Measurements from ENCODE around the gene ASAP2.
A peak's percentile ranks its signal among the peaks of the same experiment; 100 is the strongest.

Gene ASAP2

DNA sequence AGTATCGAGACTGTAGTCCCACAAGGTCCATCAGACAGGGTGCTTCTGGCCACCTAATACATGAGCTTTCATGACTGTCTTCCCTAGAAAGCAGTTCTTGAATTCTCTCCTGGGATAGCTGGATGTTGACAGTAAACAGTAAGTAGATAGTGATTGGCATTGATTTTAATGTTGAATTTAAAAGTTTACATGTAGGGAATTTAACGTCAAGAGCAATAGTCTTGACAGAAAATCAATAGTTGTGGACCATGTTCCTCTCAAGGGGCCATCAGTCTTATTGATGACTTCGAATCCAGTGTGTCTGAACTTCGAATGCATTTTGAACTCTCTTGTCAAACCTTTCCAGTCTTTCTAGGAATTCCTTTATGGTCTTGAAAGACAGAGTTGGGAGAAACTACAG is 152.9 kb downstream of the ASAP2 start:
- no peak for DNase-seq

DNA sequence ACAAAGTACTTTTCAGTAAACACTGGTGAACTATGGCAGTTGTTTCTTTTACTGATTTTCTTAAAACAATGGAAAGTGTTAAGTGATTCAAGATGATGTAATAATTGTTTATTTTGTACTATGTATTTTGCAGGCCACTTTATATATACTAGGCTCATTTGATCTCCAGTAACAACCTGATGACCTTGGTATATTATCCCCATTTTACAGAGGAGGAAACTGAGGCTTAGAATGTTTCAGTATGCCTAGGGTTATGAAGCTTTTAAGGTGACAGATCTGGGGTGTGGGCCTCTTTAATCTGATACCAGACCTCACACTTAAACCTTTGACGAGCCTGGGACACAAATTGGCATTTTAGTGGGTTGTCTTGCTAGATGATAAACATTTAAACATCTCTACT is 153.5 kb downstream of the ASAP2 start:
- no peak for DNase-seq

DNA sequence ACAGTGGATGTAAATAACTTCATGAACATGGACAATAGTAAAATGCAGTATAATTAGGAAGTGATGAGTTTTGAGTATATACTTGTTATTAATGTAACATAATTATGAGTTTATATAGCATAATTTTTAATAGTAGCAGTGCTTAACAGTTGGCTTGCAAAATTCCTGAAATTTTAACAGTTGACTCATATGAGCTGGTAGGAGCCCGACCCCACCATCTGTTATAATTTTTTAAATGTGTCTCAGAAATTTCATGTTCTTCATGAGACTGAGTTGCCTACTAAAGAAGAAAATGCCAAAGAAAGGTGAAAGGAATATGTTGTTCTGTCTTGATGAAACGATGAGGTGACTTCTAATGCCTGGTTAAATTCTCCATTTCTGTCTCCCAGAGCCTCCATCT is 154.1 kb downstream of the ASAP2 start:
- peak; percentile 43 for DNase-seq

DNA sequence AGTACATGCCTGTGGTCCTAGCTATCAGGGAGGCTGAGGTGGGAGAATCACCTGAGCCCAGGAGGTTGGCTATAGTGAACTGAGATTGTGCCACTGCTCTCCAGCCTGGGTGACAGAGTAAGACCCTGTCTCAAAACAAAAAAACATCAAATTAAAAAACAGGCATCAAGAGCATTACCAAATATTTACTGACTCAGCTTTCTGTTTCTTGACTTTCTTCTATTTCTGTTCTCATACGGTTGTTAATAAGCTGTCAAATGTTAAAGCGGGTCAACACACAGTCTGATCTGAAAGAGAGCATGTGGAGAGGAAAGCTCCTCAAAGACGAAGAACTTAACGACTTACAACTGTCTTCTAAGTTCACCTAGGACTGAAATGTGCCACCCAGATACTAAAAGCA is 157.8 kb downstream of the ASAP2 start:
- DNase-seq = no peak

DNA sequence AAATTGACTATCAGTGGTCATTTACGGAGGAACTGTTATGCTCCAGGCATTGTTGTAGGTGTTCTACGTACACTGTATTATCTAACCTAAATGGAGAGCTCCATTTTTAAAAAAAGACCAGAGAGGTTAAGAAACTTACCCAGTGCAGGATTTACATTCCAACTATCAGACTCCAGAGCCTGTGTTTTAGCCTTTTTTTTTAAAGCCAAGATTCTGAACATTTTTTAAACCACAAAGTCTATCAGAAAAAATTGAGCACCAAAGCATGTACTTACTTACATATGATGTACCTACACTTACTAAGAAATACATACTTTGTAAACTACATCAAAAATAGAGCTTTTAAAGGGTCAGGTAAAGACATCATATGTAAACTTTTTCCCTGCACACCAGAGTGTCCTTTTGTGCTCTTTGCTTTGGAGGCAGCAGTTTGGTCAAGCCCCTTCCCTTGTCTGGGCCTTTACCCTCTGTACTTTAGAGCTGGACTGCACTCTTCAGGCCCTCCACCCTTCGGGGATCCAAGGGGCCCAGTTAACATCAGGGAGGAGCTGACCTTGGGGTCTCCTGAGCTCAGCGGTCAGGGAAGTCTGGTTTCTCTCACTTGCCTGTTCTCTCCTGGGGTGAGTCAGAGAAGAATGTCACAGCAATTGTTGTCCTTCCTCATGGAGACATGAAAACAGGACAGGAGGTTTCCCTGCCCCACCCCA is 158.3 kb downstream of the ASAP2 start:
- peak; percentile 26 for DNase-seq

DNA sequence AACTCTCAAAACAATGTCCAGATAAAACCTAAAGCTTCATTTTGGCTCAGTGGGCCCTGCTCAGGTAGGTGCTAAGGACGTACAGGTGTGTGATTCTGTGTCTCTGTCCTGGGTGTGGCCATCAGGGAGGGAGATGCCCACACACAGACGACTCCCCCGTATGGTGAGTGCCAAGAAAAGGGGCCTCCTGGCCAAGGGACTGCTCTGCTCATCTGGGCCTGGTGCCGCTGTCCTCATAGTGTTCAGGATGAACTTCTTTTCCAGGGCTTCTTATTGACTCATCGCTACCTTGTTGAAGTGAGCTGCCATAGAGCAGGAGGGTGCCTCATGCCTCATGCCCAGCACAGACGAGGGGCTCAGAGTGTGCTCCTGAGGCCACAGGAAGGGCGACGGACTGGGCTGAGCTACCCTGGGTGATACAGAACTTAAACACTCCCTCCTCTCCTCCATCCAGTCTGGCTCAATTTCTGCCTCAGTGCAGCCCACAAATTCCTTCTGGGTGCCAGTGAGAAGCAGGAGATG is 158.9 kb downstream of the ASAP2 start:
- DNase-seq = no peak

DNA sequence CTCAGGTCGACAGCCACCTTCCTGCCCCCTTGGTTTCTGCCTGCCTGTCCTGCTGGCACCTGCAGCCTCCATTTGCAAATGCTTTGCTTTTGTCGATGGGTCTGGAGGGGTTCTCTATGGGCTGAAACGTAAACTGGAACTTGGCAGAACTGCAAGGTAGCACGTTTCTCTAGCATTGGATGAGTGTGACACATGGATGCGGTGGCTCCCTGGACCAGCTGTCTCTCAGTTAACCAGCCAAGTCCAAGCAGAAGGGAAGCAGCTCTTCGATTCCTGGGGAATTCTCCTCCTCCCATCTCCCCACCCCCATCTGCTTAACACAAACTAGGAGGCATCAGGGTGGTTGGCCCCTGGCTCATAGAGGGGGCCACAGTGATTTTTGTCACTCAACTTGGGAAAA is 159.4 kb downstream of the ASAP2 start:
- no peak for DNase-seq

DNA sequence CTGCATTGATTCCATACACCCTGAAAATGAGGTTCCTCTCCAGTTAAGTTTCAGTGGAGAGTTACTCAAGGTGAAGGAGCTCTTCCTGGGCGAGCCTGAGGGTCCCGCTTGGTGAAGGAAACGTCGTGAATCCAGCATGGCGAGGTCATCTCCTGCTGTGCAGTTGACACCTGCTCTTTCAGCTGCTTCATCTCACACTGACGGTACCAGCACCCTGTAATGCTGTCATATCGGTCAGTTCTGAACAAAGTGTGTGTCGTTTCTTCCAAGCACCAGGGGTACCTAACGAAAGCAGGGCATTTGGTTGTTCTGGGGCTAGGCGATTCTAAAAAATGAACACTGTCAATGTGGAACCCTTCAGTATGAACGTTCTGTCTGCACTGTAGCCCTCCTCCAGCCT is 164.1 kb downstream of the ASAP2 start:
- DNase-seq = no peak

DNA sequence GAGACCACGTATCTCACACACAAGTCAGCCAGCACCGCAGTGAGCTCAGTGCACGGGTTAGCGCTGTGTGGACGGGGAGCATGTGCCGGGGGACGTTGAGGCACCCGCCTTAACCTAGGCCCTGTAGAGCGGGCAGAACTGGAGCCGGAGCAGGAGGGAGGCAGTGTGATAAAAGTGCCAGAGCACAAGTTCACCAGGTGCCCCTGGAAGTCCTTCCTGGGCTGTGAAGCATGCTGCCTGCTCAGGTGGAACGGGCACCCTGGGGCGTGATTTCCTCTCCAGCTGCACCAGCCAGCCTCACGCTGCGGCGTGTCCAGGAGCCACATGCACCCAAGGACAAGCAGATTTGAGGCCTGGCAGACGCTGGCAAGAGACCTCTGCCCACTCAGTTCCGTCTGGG is 166.4 kb downstream of the ASAP2 start:
- no peak for DNase-seq

DNA sequence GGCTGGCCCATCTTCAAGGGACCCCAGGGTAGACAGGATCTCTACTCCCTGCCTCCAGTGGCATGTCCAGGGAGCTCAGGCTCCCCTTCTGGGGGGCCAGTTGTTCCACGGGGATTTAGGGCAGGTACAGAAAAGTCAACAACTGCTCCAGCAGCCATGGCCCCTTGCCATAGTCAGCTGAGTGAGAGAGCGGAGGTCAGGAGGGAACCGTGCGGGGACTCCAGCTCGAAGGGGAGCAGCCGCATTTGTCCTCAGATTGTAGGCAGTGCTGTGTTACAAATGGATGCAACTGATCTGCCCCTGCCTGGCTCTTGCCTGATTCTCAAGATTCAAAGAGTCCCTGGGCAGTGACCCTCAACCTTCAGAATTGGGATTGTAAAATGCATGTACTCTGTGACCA is 166.9 kb downstream of the ASAP2 start:
- no peak for DNase-seq

DNA sequence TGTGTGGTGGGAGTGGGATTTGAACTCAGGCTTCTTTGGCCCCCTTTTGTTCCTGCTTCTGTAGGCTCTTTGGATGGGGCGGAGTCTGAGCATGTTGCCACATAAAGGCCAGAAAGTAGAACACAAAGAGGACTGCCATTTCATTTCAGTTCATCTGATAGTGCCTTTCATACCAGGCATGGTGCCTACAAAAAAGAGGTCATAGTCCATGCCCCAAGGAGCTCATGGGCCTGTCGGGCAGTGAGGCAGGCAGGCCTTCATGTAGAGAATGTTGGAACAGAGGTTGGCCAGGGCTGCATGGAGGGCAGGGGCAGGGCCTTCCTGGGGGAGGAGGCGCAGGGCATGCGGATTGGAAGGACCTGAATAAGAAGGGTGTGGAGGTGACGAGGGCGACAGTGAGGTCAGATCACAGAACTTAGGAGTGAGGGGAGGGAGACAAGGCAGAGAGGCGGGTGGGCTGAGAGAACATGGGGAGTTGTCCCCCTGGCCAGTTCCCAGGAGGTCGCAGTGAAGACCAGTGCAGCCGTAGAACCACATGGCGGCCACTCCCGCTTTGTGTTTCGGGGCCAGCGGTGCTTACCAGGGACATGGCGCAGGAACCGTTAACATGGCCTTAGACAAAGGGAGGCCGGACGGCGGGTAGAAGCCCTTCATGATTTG is 167.6 kb downstream of the ASAP2 start:
- DNase-seq = no peak

DNA sequence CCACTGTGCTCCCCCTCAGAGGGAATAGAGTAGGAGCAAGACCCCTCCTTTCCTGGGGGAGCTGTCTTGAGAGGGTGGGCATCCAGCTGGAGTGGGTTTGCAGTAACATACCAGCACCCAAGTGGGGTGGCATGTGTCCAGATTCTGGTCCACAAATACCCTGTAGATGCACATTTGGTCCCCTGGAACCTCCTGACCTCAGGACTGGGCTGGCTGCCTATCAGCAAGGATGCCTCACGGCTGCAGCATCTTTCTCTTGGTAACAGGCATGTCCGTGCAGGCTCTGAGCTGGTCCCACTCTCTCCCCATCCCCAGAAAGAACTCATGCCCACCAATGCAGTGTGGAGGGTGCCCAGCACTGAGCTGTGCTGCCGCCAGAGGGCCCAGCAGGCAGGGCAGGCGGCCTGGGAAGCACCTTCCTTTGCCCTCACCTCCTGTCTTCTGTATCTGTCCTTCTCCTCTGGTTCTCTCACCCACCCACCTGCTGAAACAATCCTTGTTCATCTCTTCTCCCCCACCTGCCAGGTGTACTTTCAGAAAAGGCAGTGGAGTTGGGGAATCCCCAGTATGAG is 169.3 kb downstream of the ASAP2 start:
- DNase-seq = no peak

DNA sequence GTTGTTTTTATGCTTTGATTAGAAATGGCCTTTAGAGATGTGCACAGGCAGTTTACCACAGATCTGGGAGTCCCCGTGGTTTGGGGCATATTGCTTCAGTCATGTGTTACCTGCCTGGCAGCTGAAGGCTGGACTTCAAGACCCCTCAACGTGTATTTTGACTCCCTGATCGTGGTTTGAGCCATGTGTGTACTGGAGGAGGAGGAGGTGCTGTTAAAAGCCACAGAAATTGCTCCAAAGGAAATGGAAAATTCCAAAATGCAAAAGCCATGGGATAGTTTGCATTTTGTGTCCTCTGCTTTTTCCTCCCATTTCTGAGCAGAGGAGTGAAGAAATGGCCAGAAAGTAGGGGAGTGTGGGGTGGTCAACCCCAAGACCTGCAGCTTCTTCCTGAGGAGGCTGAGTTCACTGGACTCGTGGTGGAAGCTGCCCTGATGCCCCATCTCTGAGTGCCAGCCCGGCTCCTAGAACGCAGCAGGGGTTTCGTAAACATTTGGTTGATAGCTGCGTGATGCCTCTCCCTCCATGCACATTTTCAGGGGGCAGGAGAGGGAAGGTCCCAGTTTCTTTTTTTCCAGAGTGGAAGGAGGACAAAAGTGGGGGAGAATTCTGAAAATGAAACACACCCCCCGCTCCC is 171.0 kb downstream of the ASAP2 start:
- peak; percentile 18 for DNase-seq

DNA sequence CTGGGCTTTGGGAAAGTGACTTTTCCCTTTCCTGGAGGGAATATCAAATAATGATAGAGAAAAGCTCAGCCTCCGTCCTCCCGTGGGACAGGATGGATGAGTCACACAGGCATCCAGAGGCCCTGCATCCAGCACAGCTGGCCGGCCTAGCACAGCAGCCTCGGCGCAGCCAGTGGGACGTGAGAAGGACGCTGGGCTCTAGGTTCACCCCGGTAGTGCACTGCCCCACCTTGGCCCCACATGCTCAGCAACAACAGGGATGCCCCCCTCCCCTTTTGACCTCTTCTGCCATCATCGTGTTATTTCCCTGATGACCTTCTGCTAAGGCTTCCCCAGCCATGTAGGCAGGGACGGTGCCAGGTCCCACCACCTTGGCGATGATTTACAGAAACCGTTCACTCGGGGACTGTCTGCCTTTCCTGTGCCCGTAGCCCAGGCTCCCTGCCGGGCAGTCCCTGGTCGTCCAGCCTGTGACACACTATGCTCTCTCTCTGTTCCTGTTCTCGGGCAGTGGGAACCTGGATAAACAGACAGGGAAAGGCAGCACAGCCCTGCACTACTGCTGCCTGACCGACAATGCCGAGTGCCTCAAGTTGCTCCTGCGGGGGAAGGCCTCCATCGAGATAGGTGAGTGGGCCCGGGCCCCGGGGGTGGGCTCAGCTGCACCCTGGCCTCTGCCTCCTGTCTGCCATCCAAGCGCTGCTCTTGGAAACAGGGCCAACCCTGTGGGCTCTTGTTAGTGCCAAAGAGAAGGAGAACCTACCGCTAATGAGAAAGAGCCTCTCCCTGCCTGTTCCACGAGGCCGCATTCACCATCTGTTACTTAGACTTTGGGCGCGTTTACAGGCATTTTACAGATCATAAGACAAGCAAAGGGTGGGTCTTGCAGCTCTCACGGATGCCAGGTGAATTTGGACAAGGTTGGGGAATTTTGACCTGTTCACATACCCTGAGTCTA is 172.1 kb downstream of the ASAP2 start:
- peak; percentile 74 for DNase-seq

DNA sequence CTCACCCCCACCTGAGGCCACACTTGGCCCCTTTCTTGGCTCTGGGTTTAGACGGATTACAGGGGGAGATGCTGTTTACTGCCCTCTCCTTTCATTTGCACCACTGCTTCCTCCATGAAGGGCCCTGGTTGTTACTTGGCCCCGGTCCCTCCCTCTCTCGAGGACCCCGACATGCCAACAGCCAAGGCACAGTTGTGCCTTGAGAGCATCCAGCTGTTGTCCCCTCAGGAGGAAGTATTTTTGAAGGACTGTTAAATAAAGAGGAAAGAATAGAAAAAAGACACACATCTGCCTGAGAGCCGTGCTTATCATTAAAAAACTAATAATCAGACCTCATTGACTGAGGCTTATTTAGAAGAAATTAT is 172.8 kb downstream of the ASAP2 start:
- no peak for DNase-seq

DNA sequence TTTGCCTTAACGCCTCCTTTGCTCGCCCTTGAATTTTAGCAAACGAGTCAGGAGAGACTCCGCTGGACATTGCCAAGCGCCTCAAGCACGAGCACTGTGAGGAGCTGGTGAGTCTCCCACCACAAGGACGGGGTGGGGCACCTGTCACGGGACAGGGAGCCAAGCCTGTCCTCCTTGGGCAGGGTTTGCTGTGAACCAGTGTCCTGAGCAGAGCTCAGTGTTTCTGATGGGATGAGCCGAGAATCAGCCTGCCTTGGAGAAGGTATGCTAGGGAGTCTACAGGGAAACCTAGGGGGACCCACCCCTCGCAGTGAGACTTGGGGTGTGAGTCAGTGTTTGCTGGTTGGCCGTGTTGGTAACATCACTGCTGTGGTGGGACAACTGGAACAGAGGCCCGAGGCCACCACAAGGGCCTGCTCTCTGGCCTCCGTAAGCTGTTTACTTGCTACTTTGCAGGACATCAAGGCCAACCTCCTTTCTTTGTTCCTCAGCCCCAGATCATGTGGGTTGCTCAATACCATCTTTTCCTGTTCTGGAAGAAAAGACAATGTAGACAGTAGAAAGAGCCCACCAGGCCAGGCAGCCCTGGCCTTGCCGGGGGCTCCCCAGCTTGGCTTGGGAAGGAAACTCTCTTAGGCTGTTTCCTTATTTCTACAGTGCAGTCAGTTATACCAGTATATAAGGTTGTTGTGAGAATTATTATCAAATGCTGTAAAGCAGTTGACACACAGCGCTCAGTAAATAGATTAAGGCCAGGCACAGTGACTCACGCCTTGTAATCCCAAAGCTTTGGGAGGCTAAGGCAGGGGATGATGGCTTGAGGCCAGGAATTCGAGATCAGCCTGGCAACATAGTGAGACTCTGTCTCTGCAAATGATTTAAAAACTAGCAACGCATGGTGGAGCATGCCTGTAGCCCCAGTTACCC is 174.4 kb downstream of the ASAP2 start:
- peak; percentile 94 for DNase-seq

DNA sequence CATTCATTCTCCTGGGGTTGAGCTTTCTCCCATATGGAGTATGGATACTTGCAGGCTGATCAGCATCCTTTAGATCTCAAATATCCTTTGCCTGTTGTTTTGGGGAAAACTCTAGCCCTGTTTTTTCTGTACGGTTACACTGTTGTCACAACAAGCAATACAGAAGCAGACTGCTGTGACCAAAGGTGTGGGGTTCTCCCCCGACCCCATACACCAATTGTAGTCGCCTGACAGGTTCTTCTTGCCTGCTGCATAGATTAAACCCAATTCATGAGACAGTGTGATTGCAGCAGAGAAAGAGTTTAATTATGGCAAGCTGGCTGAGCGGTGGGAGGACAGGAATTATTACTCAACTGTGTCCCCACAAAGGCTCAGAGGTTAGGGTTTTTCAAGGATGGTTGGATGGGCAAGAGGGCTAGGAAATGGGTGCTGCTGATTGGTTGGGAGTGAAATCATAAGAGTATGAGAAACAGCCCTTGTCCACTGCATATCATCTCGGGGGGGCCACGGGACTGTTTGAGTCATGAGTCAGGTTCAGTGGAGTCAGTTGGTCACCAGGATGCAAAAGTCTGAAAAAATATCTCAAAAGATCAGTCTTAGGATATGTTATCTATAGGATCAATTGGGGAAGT is 176.1 kb downstream of the ASAP2 start:
- no peak for DNase-seq

DNA sequence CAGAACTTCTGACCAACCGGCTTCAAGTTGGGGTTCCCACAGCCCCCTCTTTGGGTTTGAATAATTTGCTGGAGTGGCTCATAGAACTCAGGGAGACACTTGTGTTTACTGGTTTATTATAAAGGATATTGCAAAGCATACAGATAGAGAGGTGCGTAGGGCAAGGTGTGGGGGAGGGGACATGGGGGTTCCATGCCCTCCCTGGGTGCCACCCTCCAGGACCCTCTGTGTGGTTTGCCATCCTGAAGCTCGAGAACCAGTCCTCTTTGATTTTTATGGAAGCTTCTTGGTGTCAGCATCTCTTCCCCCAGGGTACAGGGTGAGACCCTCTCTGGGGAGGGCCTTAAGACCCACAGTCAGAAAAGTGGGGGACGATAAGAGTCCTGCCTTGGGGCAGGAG is 177.9 kb downstream of the ASAP2 start:
- no peak for DNase-seq

DNA sequence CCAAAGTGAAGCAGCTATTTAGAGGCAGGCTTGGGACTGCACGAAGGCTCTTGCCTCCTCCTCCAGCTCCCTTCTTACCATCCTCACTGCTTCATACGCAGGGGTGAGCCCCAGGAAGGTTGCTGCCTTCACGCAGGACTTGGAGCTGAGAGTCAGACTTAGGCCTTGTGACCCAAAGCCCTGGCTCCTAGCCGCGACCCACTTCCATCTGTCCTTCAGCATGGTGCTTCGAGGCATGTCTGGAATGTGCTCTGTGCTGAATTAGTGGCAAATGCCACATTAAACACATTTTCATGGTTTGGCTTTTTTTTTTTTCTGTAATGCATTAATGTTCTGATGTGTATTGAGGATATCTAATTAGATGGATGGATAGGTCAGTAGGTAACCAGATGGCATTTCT is 179.2 kb downstream of the ASAP2 start:
- peak; percentile 38 for DNase-seq

DNA sequence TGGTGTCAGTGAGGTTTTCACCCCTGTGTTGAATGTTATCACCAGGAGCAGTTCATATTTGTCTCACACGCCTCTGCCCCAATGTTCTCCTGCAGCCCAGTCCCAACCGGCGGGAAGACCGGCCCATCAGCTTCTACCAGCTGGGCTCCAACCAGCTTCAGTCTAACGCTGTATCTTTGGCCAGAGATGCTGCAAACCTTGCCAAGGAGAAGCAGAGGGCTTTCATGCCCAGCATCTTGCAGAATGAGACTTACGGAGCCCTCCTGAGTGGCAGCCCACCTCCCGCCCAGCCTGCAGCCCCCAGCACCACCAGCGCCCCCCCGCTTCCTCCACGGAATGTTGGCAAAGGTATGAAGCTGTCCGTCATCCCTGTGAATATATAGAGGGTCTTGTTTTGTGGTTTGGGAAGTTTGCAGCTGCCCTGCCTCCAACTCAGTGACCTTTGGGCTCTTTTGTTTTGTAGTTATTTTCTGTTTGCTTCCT is 181.6 kb downstream of the ASAP2 start:
- no peak for DNase-seq
